Activated CD8-positive, alpha-beta T cell treated with anti-CD3 and anti-CD28 coated beads, Interleukin-2, amount 10 ng/mL, durations not matched to agents 7 days and 5 days (primary cell): ENCODE data around the gene ZNF629. TPM values are rescaled to one million over a fixed set of nuclear protein-coding genes. Genes with fewer than 3 reads are reported as not detected.
A peak's percentile ranks its signal among the peaks of the same experiment; 100 is the strongest.

Source experiments
- ATAC-seq: fragments of 150-1000 bp; cut with Tn5 transposase; one replicate; pipeline ENCODE4 v1.10.0; 2021; ENCODE audit warnings: moderate library complexity
- CTCF ChIA-PET: fragments of 350-600 bp; sonication (Branson Sonifier 250); formaldehyde crosslinking; loops from one replicate; lab custom pipeline; 2021; ENCODE audit warnings: antibody characterized with exemption; lab: Charles Lee
- POLR2A ChIA-PET: fragments of 350-600 bp; sonication (Branson Sonifier 250); formaldehyde crosslinking; loops from one replicate; lab custom pipeline; 2021; ENCODE audit warnings: antibody characterized with exemption; lab: Charles Lee
- DNase-seq: peaks from one replicate; pipeline ENCODE4 v3.0.0-alpha.2; 2020
- H3K27ac Mint-ChIP-seq: one replicate; pipeline ENCODE4 v1.8.0; 2021; ENCODE audit warnings: mild to moderate bottlenecking, mixed read lengths
- H3K27me3 Mint-ChIP-seq: one replicate; pipeline ENCODE4 v1.8.0; 2021; ENCODE audit warnings: low read depth, mixed read lengths
- H3K36me3 Mint-ChIP-seq: one replicate; pipeline ENCODE4 v1.8.0; 2021; ENCODE audit warnings: low read depth, mixed read lengths
- H3K4me1 Mint-ChIP-seq: one replicate; pipeline ENCODE4 v1.8.0; 2021; ENCODE audit warnings: low read depth, mixed read lengths
- H3K4me3 Mint-ChIP-seq: one replicate; pipeline ENCODE4 v1.8.0; 2021; ENCODE audit warnings: mild to moderate bottlenecking, mixed read lengths
- H3K9me3 Mint-ChIP-seq: one replicate; pipeline ENCODE4 v1.8.0; 2022; ENCODE audit warnings: mixed read lengths; ENCODE audit not compliant: insufficient read depth
- total RNA-seq, 2 experiments: library from RNA; stranded (reverse); gene quantifications; one replicate each; pipeline ENCODE4 v1.2.3, GENCODE V29; 2021

Gene ZNF629
- total RNA-seq, 2 experiments from 2014 or later, result 1.7 to 1.9 TPM

DNA sequence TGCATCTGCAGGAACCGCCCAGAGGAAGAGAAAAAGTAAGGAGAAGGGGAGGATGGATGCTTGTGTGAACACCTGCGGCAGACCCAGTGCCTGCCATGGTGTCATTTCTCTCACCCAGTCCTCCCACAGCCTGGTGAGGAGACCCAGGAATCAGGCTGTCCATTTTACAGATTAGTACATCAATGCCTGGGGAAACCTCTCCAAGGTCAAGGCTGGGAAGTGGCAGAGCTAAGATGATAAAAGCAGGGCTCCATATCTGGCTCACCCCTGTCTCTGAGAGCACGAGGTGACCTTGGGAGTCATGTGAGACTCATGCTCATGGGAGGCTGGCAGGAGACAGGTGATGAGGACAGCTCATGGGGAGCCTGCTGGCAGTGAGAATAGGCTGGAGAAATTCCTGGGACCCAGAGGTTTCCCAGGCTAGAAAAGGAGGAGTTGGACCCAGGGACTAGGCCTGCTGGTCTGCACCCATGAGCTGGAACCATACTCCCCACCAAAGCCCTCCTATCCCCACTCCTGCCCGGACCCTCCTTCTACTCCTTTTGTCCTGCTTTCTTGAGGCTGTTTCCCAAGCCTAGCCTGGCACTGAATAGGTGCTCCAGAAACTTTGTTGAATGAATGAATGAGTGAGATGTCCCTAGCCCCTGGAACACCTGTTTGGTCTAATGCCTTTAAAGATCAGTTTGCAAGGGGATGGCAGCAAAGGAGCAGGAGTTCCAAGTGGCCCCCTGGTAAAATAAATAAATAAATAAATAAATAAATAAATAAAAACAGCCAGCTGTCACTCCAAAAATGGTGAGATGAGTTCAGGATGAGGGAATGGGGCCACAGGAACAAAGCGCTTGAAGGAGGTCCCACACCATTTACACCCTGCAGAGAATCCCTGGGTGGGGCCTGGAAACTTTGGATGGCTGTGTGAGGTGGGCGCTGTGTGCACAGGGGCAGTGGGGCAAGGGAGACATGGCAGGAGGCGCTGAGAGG is 1.6 kb downstream of the ZNF629 start:
- POLR2A ChIA-PET, result interaction anchor here (1.1 to 1.2 kb wide), 2 partner anchors 9 to 29 kb away, joined by 3 read pairs; no protein-coding TSS in a partner anchor
- no peaks in the 10 kb centered on the region for H3K9me3 Mint-ChIP-seq
- no peak overlapping the region for H3K27ac Mint-ChIP-seq
- H3K36me3 Mint-ChIP-seq, result peaks cover 3% of the 10 kb centered on the region
- H3K4me1 Mint-ChIP-seq, result peaks cover 10% of the 10 kb centered on the region
- H3K27me3 Mint-ChIP-seq, result peaks cover 9% of the 10 kb centered on the region
- peak overlapping the region; percentile 59 for H3K4me3 Mint-ChIP-seq
- DNase-seq, result no peak
- CTCF ChIA-PET, result interaction anchor here (0.8 to 1.0 kb wide), 2 partner anchors 59 to 117 kb away, joined by 3 to 6 read pairs; no protein-coding TSS in a partner anchor
- ATAC-seq, result no peak

DNA sequence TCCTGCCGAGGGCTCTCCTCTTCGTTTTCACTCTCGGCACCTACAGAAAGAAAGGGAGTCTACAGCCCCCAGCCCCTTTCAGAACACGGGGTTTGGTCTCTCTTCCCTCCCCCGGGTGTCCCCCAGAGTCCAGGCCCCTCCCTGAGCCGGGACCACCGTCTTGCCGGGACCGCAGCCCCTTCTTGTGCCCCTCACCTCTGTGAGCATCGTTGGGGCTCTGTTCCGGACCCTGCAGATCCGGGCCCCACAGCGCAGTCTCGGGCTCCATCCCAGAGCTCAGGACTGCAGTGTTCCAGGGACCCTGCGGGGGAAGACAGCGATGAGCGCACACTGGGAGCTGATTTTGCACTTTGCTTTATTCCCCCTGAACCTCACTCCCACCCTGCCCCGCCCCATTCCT is 2.8 kb downstream of the ZNF629 start:
- peaks cover 9% of the 10 kb centered on the region for H3K27me3 Mint-ChIP-seq
- peaks cover 10% of the 10 kb centered on the region for H3K4me1 Mint-ChIP-seq
- no peak overlapping the region for H3K4me3 Mint-ChIP-seq
- ChIA-PET CTCF (interaction anchor here (1.0 kb wide), 1 partner anchor 60 kb away, joined by 6 read pairs; no protein-coding TSS in a partner anchor), POLR2A (interaction anchor here (1.2 kb wide), 1 partner anchor 30 kb away, joined by 3 read pairs; no protein-coding TSS in a partner anchor)
- no peak for ATAC-seq
- peaks cover 3% of the 10 kb centered on the region for H3K36me3 Mint-ChIP-seq
- DNase-seq, result no peak
- H3K9me3 Mint-ChIP-seq, result no peaks in the 10 kb centered on the region
- H3K27ac Mint-ChIP-seq, result no peak overlapping the region

DNA sequence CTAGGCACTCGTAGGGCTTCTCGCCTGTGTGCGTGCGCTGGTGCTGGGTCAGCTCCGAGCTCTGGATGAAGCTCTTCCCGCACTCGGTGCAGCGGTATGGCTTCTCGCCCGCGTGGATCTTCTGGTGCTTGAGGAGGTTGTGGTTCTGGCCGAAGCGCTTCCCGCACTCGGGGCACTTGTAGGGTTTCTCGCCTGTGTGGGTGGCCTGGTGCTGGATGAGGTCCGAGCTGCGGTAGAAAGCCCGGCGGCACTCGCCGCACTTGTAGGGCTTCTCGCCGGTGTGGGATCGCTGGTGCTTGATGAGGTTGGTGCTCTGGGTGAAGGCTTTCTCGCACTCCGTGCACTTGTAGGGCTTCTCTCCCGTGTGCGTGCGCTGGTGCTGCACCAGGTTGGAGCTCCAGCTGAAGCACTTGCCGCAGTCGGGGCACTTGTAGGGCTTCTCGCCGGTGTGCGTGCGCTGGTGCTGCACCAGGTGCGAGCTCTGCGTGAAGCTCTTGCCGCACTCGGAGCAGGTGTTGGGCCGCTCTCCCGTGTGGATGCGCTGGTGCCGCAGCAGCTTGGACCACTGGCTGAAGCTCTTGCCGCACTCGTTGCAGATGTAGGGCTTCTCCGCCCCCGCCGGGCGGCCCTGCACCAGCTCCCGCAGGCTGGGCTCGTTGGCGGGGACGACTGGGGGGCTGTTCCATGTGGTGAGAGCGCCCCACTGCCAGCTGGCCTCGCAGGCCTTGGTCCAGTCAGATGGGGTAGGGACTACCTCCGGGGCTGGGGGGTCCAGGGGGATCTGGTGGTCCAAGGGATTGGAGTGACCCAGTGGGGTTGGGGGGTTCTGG is 3.5 kb downstream of the ZNF629 start:
- no peak overlapping the region for H3K27ac Mint-ChIP-seq
- H3K36me3 Mint-ChIP-seq, result peaks cover 3% of the 10 kb centered on the region
- POLR2A ChIA-PET, result interaction anchor here (1.2 kb wide), 1 partner anchor 31 kb away, joined by 3 read pairs; no protein-coding TSS in a partner anchor
- peaks cover 10% of the 10 kb centered on the region for H3K4me1 Mint-ChIP-seq
- peaks cover 9% of the 10 kb centered on the region for H3K27me3 Mint-ChIP-seq
- no peaks in the 10 kb centered on the region for H3K9me3 Mint-ChIP-seq
- DNase-seq, result no peak
- no peak overlapping the region for H3K4me3 Mint-ChIP-seq
- CTCF ChIA-PET, result no interaction called here
- no peak for ATAC-seq

DNA sequence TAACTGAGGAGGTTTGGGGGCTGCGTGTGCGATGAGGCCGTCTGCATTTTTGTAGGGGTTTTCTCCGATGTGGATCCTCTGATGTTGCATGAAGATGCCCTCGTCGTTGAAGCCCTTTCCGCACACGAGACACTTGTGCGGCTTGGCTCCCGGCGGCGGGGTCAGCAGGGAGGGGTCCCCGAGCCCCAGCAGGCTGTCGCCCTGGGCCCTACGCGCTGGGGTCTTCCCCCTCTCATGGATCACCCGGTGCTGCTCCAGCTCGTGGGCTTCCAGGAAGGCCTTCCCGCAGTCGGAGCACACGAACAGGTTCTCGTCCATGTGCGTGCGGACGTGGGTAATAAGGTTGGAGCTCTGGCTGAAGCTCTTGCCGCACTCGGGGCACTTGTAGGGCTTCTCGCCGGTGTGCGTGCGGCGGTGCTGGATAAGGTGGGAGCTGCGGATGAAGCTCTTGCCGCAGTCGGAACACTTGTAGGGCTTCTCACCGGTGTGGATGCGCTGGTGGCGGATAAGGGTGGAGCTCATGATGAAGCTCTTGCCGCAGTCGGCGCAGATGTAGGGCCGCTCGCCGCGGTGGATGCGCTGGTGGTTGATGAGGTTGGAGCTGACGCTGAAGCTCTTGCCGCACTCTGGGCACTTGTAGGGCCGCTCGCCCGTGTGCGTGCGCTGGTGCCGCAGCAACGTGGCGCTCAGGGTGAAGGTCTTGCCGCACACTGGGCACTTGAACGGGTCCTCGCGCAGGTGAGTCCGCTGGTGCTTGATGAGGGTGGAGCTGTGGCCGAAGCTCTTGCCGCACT is 4.3 kb downstream of the ZNF629 start:
- ATAC-seq, result no peak
- H3K27me3 Mint-ChIP-seq, result peaks cover 6% of the 10 kb centered on the region
- peaks cover 3% of the 10 kb centered on the region for H3K36me3 Mint-ChIP-seq
- peaks cover 7% of the 10 kb centered on the region for H3K4me1 Mint-ChIP-seq
- no peaks in the 10 kb centered on the region for H3K9me3 Mint-ChIP-seq
- ChIA-PET CTCF (interaction anchor here (1.2 kb wide), 1 partner anchor 62 kb away, joined by 5 read pairs; no protein-coding TSS in a partner anchor), POLR2A (interaction anchor here (1.1 kb wide), 1 partner anchor 17 kb away, joined by 3 read pairs; no protein-coding TSS in a partner anchor)
- no peak overlapping the region for H3K4me3 Mint-ChIP-seq
- no peak for DNase-seq
- no peak overlapping the region for H3K27ac Mint-ChIP-seq

DNA sequence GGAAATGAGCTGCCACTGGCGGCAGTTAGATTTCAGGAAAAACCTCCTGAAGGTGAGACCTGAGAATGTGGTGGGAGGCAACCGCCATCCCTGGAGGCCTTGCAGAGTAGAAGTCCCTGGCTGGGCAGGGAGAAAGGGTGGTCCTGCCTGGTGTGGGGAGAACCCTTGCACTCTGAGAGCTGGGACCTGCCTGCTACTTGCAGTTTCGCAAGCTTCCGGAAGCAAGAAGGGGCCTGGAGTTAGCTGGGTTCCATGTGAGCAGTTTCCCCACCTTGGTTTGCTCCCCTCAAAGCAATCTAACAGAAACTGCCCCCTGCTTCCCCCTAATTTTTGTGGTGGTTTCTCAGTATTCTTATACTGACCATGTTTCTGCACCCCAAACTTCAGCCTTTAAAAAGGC is 6.5 kb downstream of the ZNF629 start:
- Mint-ChIP-seq H3K27me3 (no peaks in the 10 kb centered on the region), H3K36me3 (peaks cover 6% of the 10 kb centered on the region), H3K4me1 (peaks cover 8% of the 10 kb centered on the region), H3K9me3 (no peaks in the 10 kb centered on the region), H3K4me3 (no peak overlapping the region), H3K27ac (no peak overlapping the region)
- DNase-seq (no peak), ATAC-seq (no peak)
- ChIA-PET POLR2A (interaction anchor here (0.7 kb wide), 1 partner anchor 21 kb away, joined by 3 read pairs; no protein-coding TSS in a partner anchor), CTCF (interaction anchor here (1.3 kb wide), 1 partner anchor 64 kb away, joined by 3 read pairs; no protein-coding TSS in a partner anchor)

DNA sequence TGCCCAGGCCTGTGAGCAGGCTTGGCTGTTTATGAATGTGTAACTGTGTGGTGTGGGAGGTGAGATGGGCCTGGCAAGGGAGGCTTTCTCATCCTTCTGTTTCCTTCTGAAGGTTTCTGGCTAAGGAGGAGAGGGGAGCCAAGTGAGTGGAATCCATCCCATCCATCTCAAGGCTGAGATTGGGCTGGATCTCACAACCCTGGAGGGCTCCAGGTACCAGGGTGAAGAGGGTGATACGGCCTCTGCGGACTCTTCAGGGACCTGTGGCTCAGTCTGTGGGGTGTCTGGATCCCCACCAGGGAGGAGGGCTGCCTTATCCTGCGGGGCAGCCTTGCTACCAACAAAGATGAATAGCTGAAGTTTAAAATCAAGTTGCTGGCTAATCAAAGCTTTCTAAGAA is 7.0 kb downstream of the ZNF629 start:
- Mint-ChIP-seq H3K36me3 (peaks cover 6% of the 10 kb centered on the region), H3K9me3 (no peaks in the 10 kb centered on the region), H3K4me3 (no peak overlapping the region), H3K4me1 (peaks cover 12% of the 10 kb centered on the region), H3K27ac (no peak overlapping the region), H3K27me3 (no peaks in the 10 kb centered on the region)
- ChIA-PET POLR2A (interaction anchor here (0.7 kb wide), 1 partner anchor 20 kb away, joined by 3 read pairs; no protein-coding TSS in a partner anchor), CTCF (interaction anchor here (1.3 kb wide), 1 partner anchor 65 kb away, joined by 3 read pairs; no protein-coding TSS in a partner anchor)
- no peak for DNase-seq
- no peak for ATAC-seq

DNA sequence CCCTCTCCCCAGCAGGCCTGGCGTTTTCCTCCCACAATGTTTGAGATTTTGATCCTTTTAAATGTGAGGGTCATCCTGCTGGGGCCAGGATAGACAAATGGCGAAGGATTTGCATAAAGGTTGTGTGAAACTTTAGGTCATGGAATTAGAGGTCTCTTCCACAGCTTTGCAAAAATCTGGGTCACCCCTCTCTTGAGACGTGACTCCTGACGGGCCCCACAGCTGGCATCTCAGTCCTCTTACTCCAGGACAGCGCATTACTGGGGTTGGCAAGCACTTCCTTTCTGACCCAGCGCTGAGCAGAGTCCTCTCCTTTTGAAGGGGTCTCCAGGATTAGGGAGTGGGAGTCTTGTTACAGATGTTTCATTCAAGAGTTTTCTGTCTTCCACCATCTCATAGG is 7.4 kb downstream of the ZNF629 start:
- no peak overlapping the region for H3K4me3 Mint-ChIP-seq
- H3K27me3 Mint-ChIP-seq, result no peaks in the 10 kb centered on the region
- H3K36me3 Mint-ChIP-seq, result peaks cover 9% of the 10 kb centered on the region
- CTCF ChIA-PET, result interaction anchor here (1.3 kb wide), 1 partner anchor 65 kb away, joined by 3 read pairs; no protein-coding TSS in a partner anchor
- DNase-seq (no peak), ATAC-seq (no peak)
- H3K9me3 Mint-ChIP-seq, result no peaks in the 10 kb centered on the region
- POLR2A ChIA-PET, result interaction anchor here (1.0 kb wide), 1 partner anchor 11 kb away, joined by 3 read pairs; no protein-coding TSS in a partner anchor
- peaks cover 15% of the 10 kb centered on the region for H3K4me1 Mint-ChIP-seq
- H3K27ac Mint-ChIP-seq, result no peak overlapping the region

DNA sequence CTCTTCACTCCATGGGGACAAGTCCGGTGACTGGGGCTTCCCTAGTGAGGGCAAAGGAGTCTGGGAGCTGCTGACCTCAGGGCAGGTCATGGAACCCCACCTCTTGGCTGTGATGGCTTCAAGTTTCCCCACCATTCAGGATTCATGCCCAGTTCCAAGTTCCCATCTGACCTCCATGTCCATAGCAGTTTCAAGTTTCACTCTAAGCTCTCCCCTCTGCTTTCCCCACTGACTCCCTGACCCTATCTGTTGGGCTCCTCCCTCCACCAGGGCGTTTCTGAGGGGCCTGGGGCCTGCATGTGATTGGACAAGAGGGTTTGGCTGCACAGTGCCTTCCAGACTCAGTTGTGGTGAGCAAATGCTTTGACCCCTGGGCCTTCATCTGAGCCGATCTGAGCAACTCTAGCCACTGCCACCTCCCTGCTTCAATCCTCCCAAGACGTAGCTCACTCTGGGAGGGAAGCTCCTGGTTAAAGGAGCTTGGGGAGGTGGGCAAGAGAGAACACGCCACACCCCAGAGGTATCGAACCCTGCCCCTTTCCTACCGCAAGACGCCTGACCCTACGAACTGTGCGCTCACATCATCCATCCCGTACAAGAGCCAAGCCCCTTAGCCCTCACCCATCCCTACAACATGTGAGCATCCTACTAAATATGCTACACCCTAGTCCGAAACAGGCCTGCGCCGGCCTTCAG is 8.3 kb downstream of the ZNF629 start:
- Mint-ChIP-seq H3K27ac (no peak overlapping the region), H3K9me3 (no peaks in the 10 kb centered on the region), H3K27me3 (no peaks in the 10 kb centered on the region), H3K36me3 (peaks cover 17% of the 10 kb centered on the region), H3K4me1 (peaks cover 19% of the 10 kb centered on the region), H3K4me3 (no peak overlapping the region)
- POLR2A ChIA-PET, result interaction anchor here (1.0 kb wide), 1 partner anchor 11 kb away, joined by 3 read pairs; no protein-coding TSS in a partner anchor
- DNase-seq, result no peak
- no peak for ATAC-seq
- CTCF ChIA-PET, result interaction anchor here (2.0 kb wide), 1 partner anchor 35 kb away, joined by 7 read pairs; no protein-coding TSS in a partner anchor

DNA sequence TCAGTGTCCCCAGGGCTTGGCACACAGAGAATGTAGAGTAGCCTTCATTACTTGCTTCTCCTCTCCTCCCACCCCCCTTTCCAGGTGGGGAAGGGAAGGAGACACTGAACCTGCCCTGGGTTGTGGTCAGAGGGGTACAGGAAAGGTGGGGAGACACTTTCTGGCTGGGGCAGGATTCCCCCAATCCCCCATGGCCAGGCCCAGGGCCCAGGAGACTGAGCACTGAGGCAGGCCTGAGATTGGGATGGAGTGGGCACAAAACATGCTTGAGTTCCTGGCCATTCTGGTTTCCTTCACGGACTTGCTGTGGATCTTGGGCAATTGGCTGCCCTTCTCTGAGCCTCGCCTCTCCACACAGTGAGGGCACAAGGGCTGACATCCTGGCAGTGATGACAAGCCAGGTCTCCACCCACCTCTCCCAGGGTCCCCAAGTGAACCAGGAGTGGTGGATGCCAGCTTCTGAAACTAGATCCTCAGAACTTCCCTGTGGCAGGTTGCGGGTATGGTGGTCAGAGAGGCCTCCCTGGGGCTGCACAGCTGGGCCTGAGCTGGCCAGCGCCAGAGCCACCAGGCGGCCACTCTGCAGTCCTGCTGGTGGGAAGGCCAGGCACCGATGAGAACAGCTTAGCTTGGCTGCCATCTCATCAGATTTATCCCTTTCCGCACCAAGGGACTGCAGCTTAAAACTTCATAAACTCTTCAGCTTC is 9.3 kb downstream of the ZNF629 start:
- peaks cover 21% of the 10 kb centered on the region for H3K36me3 Mint-ChIP-seq
- no peak for ATAC-seq
- H3K4me3 Mint-ChIP-seq, result no peak overlapping the region
- no peaks in the 10 kb centered on the region for H3K9me3 Mint-ChIP-seq
- no peaks in the 10 kb centered on the region for H3K27me3 Mint-ChIP-seq
- CTCF ChIA-PET, result interaction anchor here (2.0 kb wide), 1 partner anchor 36 kb away, joined by 7 read pairs; no protein-coding TSS in a partner anchor
- no peak for DNase-seq
- H3K27ac Mint-ChIP-seq, result peak overlapping the region; percentile 59
- peaks cover 25% of the 10 kb centered on the region for H3K4me1 Mint-ChIP-seq
- POLR2A ChIA-PET, result no interaction called here
